Ishikawa (cell line): ENCODE measurements around the gene FOXF1.

ENCODE experiments used
- CEBPB ChIP-seq: IDR thresholded peaks from 2 replicates; pipeline ENCODE4 v1.6.1; 2012
- CREB1 ChIP-seq: IDR thresholded peaks from 2 replicates; pipeline ENCODE4 v1.6.1; 2012; ENCODE audit warnings: low read depth
- EGR1 ChIP-seq: IDR thresholded peaks from 2 replicates; pipeline ENCODE4 v1.6.1; 2012
- EP300 ChIP-seq: IDR thresholded peaks from 2 replicates; pipeline ENCODE4 v1.6.1; 2012; ENCODE audit warnings: borderline replicate concordance
- FOXM1 ChIP-seq: IDR thresholded peaks from 2 replicates; pipeline ENCODE4 v1.6.1; 2012; ENCODE audit warnings: low read depth, borderline replicate concordance
- MAX ChIP-seq: IDR thresholded peaks from 2 replicates; pipeline ENCODE4 v1.6.1; 2012
- NFIC ChIP-seq: IDR thresholded peaks from 2 replicates; pipeline ENCODE4 v1.6.1; 2012
- RAD21 ChIP-seq: IDR thresholded peaks from 2 replicates; pipeline ENCODE4 v1.6.1; 2012; ENCODE audit warnings: low read depth
- REST ChIP-seq: IDR thresholded peaks from 2 replicates; pipeline ENCODE4 v1.6.1; 2012; ENCODE audit warnings: low read depth, mild to moderate bottlenecking
- TAF1 ChIP-seq: IDR thresholded peaks from 2 replicates; pipeline ENCODE4 v1.6.1; 2012; ENCODE audit warnings: low read depth, mild to moderate bottlenecking
- TCF12 ChIP-seq: IDR thresholded peaks from 2 replicates; pipeline ENCODE4 v1.6.1; 2012; ENCODE audit warnings: low read depth
- TEAD4 ChIP-seq: IDR thresholded peaks from 2 replicates; pipeline ENCODE4 v1.6.1; 2012
- USF1 ChIP-seq: IDR thresholded peaks from 2 replicates; pipeline ENCODE4 v1.6.1; 2012
- YY1 ChIP-seq: IDR thresholded peaks from 2 replicates; pipeline ENCODE4 v1.6.1; 2012; ENCODE audit warnings: low read depth
- ZBTB7A ChIP-seq: IDR thresholded peaks from 2 replicates; pipeline ENCODE4 v1.6.1; 2012; ENCODE audit warnings: low read depth

Gene FOXF1

GRCh38 chr16:86556576-86556975 is 46.2 kb downstream of the FOXF1 start:
- no peak for TF ChIP-seq EP300
- no peak for TF ChIP-seq CREB1

GRCh38 chr16:86557587-86557986 is 47.3 kb downstream of the FOXF1 start:
- TF ChIP-seq USF1 (no peak), CEBPB (no peak), NFIC (no peak), TEAD4 (no peak), MAX (no peak), ZBTB7A (no peak), FOXM1 (no peak), TAF1 (no peak)

- TF ChIP-seq NFIC (no peak), REST (no peak), FOXM1 (no peak), TAF1 (no peak), MAX (no peak), EGR1 (no peak), TEAD4 (no peak)
Measured at GRCh38 chr16:86558355-86559193, 48.2 kb downstream of the FOXF1 start.

- TF ChIP-seq ZBTB7A (no peak), MAX (no peak), RAD21 (no peak), TCF12 (no peak), NFIC (no peak), TEAD4 (no peak), TAF1 (no peak), REST (no peak), EGR1 (no peak), EP300 (no peak), FOXM1 (no peak), CREB1 (no peak), CEBPB (no peak)
Measured at GRCh38 chr16:86559802-86560305, 49.5 kb downstream of the FOXF1 start.

GRCh38 chr16:86562356-86562755 is 52.0 kb downstream of the FOXF1 start:
- TF ChIP-seq EP300 = no peak
- no peak for TF ChIP-seq RAD21
- TF ChIP-seq TAF1 = no peak
- no peak for TF ChIP-seq TEAD4
- no peak for TF ChIP-seq CEBPB

- TF ChIP-seq TEAD4 (no peak), MAX (no peak), NFIC (no peak), YY1 (0 out of 2 replicates have a peak, but pooled peaks have one; percentile 19), RAD21 (peak; percentile 96), FOXM1 (no peak), CREB1 (no peak), EP300 (no peak), TAF1 (no peak), ZBTB7A (no peak), REST (no peak), CEBPB (no peak)
Measured at GRCh38 chr16:86563469-86564345, 53.4 kb downstream of the FOXF1 start.
